ENCODE data around the gene IFI27L2.
"Not testable (repeated sequence)": the region's sequence is repeated elsewhere in the genome, so short reads cannot be mapped to it uniquely, and the experiment has no call there.

Gene IFI27L2

GRCh38 chr14:94158239-94158883, 29.0 kb upstream of the IFI27L2 start:
- no peak for DNase-seq
- no peak for TF ChIP-seq CTCF (IDR thresholded peaks at IDR 0.05)
- H3K4me1 Mint-ChIP-seq: no peaks in the 10 kb centered on the region
- H3K27me3 Mint-ChIP-seq (ENCODE audit: low read depth, poor library complexity): peaks cover 17% of the 10 kb centered on the region
- peaks cover 7% of the 10 kb centered on the region for H3K9me3 Mint-ChIP-seq
- H3K36me3 Mint-ChIP-seq (ENCODE audit: low read depth): no peaks in the 10 kb centered on the region
- H3K4me3 Mint-ChIP-seq: no peak overlapping the region
- H3K27ac Mint-ChIP-seq: no peak overlapping the region

- H3K27ac Mint-ChIP-seq: no peak overlapping the region
- TF ChIP-seq CTCF (IDR thresholded peaks at IDR 0.05): no peak
- H3K4me1 Mint-ChIP-seq: no peaks in the 10 kb centered on the region
- H3K4me3 Mint-ChIP-seq: no peak overlapping the region
- peaks cover 7% of the 10 kb centered on the region for H3K9me3 Mint-ChIP-seq
- peaks cover 26% of the 10 kb centered on the region for H3K27me3 Mint-ChIP-seq (ENCODE audit: low read depth, poor library complexity)
- no peak for DNase-seq
- no peaks in the 10 kb centered on the region for H3K36me3 Mint-ChIP-seq (ENCODE audit: low read depth)
Measured at GRCh38 chr14:94157197-94157596, 27.8 kb upstream of the IFI27L2 start.

GRCh38 chr14:94156143-94156542, 26.7 kb upstream of the IFI27L2 start:
- H3K9me3 Mint-ChIP-seq; H3K4me1 Mint-ChIP-seq; H3K36me3 Mint-ChIP-seq (ENCODE audit: low read depth); H3K4me3 Mint-ChIP-seq; H3K27ac Mint-ChIP-seq; DNase-seq: not testable (repeated sequence)
- H3K27me3 Mint-ChIP-seq (ENCODE audit: low read depth, poor library complexity): peaks cover 35% of the 10 kb centered on the region

- no peak for TF ChIP-seq CTCF (IDR thresholded peaks at IDR 0.05)
- no peak overlapping the region for H3K27ac Mint-ChIP-seq
- H3K4me1 Mint-ChIP-seq: no peaks in the 10 kb centered on the region
- no peak for DNase-seq
- H3K27me3 Mint-ChIP-seq (ENCODE audit: low read depth, poor library complexity): peaks cover 47% of the 10 kb centered on the region
- H3K36me3 Mint-ChIP-seq (ENCODE audit: low read depth): no peaks in the 10 kb centered on the region
- no peak overlapping the region for H3K4me3 Mint-ChIP-seq
- peaks cover 7% of the 10 kb centered on the region for H3K9me3 Mint-ChIP-seq
Measured at GRCh38 chr14:94153750-94154342, 24.4 kb upstream of the IFI27L2 start.

DNA sequence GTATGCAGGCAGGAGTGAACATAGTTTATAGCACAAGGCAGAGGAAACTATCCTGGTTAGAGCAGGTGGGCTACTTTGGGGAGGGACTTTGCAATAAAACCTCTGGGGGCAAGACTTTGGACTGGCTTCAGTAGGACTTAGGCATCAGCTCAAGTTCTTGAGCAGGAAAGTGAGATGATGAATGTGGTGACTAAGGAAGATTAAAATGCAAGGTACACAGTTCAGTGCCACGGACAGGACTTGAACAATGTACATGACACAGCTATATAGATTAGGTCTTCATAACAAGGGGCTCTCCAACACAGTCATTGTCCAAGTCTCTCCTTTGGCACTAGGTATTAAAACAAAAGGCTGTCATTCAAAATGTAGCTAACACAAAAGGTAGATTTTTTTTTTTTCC, 23.3 kb upstream of the IFI27L2 start:
- no peak overlapping the region for H3K27ac Mint-ChIP-seq
- TF ChIP-seq CTCF (IDR thresholded peaks at IDR 0.05): no peak

DNA sequence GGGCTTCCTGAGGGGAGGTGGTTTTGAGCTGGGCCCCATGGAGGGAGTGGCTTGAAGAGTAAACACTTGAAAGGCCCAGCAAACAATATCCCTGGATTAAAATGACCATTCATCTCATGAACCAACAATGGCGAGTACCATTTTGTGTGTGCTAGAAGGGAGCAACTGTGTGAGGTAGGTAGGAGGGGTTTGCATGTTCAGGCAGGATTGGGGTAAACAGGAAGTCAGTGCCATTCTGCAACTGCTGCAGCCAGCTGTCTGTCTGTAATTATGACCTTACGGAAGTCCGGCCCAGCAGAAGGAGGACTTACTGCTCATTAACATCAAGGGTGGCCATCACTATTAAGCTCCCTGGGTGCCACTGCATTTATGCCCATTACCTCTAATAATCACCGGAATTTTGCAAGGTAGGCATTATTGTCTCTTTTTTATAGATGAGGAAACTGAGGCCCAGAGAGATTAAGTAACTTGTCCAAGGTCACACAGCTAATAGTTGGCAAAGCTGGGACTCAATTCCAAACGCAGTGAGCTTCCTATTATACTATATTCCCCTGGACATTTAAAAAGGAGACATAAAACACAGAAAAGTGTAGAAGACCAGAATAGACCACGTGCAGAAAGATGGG, 16.6 kb upstream of the IFI27L2 start:
- H3K36me3 Mint-ChIP-seq (ENCODE audit: low read depth): no peaks in the 10 kb centered on the region
- peaks cover 7% of the 10 kb centered on the region for H3K4me1 Mint-ChIP-seq
- no peak overlapping the region for H3K4me3 Mint-ChIP-seq
- no peak for DNase-seq
- no peak for TF ChIP-seq CTCF (IDR thresholded peaks at IDR 0.05)
- no peaks in the 10 kb centered on the region for H3K9me3 Mint-ChIP-seq
- H3K27ac Mint-ChIP-seq: no peak overlapping the region
- H3K27me3 Mint-ChIP-seq (ENCODE audit: low read depth, poor library complexity): peaks cover 26% of the 10 kb centered on the region

More for the DNA sequence above, 23.3 kb upstream of the IFI27L2 start:
- Mint-ChIP-seq H3K4me3 (no peak overlapping the region), H3K36me3 (ENCODE audit: low read depth) (no peaks in the 10 kb centered on the region), H3K9me3 (peaks cover 7% of the 10 kb centered on the region), H3K4me1 (no peaks in the 10 kb centered on the region), H3K27me3 (ENCODE audit: low read depth, poor library complexity) (peaks cover 49% of the 10 kb centered on the region)
- no peak for DNase-seq

Data from nephron progenitor cell (in vitro differentiated cells).